ENCODE data around the gene GADL1. TPM values are rescaled to one million over a fixed set of nuclear protein-coding genes. Genes with fewer than 3 reads are reported as not detected.
A peak's percentile ranks its signal among the peaks of the same experiment; 100 is the strongest.

Gene GADL1
- total RNA-seq, 1 experiment from 2014 or later = not detected

DNA sequence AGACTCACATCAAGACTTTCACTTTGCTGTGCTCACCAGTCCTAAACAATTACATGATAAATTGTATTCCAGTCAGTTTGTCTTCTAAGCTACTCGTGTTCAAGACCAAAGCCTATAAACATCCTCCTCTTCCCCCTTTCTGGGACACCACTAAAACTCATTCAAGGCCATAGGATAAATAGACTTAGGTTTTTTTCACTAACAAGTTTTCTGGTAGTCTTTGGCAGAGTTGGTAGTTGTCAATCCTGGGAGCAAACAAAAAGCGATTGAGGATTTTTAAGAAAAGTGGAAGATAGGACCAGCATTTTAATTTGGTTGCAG, 173.2 kb downstream of the GADL1 start:
- H3K27me3 ChIP-seq (ENCODE audit: insufficient read depth, low read depth) = no peaks in the 10 kb centered on the region
- no peak overlapping the region for H2AFZ ChIP-seq
- H3K4me3 ChIP-seq = no peak overlapping the region
- no peak overlapping the region for H3K27ac ChIP-seq
- no peaks in the 10 kb centered on the region for H3K79me2 ChIP-seq (ENCODE audit: low read depth)
- no peaks in the 10 kb centered on the region for H4K20me1 ChIP-seq (ENCODE audit: insufficient read depth)
- ChIA-PET CTCF (no interaction called here), POLR2A (ENCODE audit: unreplicated experiment) (no interaction called here)
- H3K9me3 ChIP-seq (ENCODE audit: insufficient read depth, low read depth) = no peaks in the 10 kb centered on the region
- H3K36me3 ChIP-seq (ENCODE audit: low read depth) = no peaks in the 10 kb centered on the region
- peak in 1 of 2 experiments; percentile 3 for DNase-seq
- peaks cover 15% of the 10 kb centered on the region for H3K4me1 ChIP-seq (replicated peaks; ENCODE audit: insufficient read depth)
- TF ChIP-seq, protein P1, sequence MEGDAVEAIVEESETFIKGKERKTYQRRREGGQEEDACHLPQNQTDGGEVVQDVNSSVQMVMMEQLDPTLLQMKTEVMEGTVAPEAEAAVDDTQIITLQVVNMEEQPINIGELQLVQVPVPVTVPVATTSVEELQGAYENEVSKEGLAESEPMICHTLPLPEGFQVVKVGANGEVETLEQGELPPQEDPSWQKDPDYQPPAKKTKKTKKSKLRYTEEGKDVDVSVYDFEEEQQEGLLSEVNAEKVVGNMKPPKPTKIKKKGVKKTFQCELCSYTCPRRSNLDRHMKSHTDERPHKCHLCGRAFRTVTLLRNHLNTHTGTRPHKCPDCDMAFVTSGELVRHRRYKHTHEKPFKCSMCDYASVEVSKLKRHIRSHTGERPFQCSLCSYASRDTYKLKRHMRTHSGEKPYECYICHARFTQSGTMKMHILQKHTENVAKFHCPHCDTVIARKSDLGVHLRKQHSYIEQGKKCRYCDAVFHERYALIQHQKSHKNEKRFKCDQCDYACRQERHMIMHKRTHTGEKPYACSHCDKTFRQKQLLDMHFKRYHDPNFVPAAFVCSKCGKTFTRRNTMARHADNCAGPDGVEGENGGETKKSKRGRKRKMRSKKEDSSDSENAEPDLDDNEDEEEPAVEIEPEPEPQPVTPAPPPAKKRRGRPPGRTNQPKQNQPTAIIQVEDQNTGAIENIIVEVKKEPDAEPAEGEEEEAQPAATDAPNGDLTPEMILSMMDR (conservative IDR thresholded peaks at IDR 0.05) = no peak
- no peak for TF ChIP-seq EZH2 (IDR thresholded peaks at IDR 0.05; ENCODE audit: low read depth)
- H3K9me2 ChIP-seq (ENCODE audit: insufficient read depth) = no peaks in the 10 kb centered on the region
- peaks cover 13% of the 10 kb centered on the region for H3F3A ChIP-seq (ENCODE audit: insufficient read depth, low read depth)
- intact Hi-C loops (cut with micrococcal nuclease; ENCODE audit: unreplicated experiment) = no loop called here
- no TSS peak for BruUV-seq (replicated peaks)
- H3K4me2 ChIP-seq = peak overlapping the region; percentile 64

DNA sequence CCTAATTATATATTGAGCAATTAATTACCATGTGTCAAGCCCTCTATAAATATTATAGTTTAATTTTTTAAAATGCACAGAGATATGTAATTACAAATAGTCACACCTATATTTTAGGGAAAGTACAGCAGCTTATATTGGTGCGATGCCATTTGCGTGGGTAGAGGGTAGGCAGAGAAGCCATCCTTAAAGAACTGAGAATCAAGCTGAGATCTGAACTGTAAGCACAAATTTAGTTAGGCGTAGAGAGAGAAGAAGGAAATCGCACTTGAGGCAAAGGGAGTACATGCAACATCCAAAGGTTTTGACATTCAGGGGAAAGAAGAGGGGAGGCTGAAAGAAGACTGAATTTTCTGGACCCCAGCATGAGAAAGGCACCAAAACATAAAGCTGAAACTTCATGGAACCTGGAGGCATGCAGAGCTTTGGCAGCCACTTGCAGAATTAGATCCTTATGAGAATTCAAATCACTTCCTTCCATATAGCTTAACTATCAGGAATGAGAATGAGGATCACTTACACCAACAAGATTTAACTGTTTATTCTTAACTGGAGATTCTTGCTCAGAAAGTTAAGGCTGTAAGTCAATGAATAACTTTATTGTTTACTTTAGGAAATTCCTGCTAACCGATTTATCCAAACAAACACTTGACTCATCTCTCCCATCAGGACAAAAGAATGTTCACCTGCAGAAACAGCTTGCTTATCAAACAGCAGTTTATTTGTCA, 173.7 kb downstream of the GADL1 start:
- POLR2A ChIA-PET (ENCODE audit: unreplicated experiment) = no interaction called here
- Histone ChIP-seq H3K36me3 (ENCODE audit: low read depth) (no peaks in the 10 kb centered on the region), H3K27ac (no peak overlapping the region), H3K4me3 (no peak overlapping the region), H3K27me3 (ENCODE audit: insufficient read depth, low read depth) (no peaks in the 10 kb centered on the region), H3K79me2 (ENCODE audit: low read depth) (no peaks in the 10 kb centered on the region), H2AFZ (no peak overlapping the region), H3K9me2 (ENCODE audit: insufficient read depth) (no peaks in the 10 kb centered on the region), H3K9me3 (ENCODE audit: insufficient read depth, low read depth) (no peaks in the 10 kb centered on the region), H3F3A (ENCODE audit: insufficient read depth, low read depth) (peaks cover 13% of the 10 kb centered on the region), H3K4me2 (peak overlapping the region; percentile 64), H4K20me1 (ENCODE audit: insufficient read depth) (no peaks in the 10 kb centered on the region), H3K4me1 (replicated peaks; ENCODE audit: insufficient read depth) (peaks cover 15% of the 10 kb centered on the region)
- DNase-seq = peak; percentile 1 to 93
- CTCF ChIA-PET = no interaction called here
- BruUV-seq (replicated peaks) = no TSS peak
- no peak for TF ChIP-seq EZH2 (IDR thresholded peaks at IDR 0.05; ENCODE audit: low read depth)
- TF ChIP-seq, protein P1 (conservative IDR thresholded peaks at IDR 0.05) = no peak
- intact Hi-C loops (cut with micrococcal nuclease; ENCODE audit: unreplicated experiment) = no loop called here

DNA sequence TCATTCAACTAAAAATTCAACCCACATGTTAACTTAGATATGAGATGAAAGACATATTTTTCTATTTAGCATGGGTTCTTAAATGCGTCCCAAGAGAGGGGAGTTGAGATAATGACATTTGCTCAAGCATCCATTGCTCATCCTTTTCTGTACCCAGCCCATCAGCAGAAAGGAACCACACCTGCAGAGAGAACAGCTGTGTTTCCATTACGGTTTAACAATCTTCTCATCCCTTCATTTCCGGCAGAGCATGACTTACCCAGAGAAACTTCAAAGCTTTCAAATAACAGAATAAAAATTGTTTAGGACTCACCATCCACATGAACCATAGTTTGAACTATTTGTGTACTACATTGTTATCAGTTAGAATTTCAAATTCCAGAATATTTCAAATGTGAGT, 174.9 kb downstream of the GADL1 start:
- H3K27me3 ChIP-seq (ENCODE audit: insufficient read depth, low read depth) = no peaks in the 10 kb centered on the region
- H3K4me1 ChIP-seq (replicated peaks; ENCODE audit: insufficient read depth) = peaks cover 15% of the 10 kb centered on the region
- no peak overlapping the region for H3K4me3 ChIP-seq
- BruUV-seq (replicated peaks) = no TSS peak
- ChIA-PET CTCF (no interaction called here), POLR2A (ENCODE audit: unreplicated experiment) (interaction anchor here (0.7 kb wide), 1 partner anchor 89 kb away, joined by 3 read pairs; no protein-coding TSS in a partner anchor)
- peaks cover 13% of the 10 kb centered on the region for H3F3A ChIP-seq (ENCODE audit: insufficient read depth, low read depth)
- intact Hi-C loops (cut with micrococcal nuclease; ENCODE audit: unreplicated experiment) = no loop called here
- H2AFZ ChIP-seq = no peak overlapping the region
- no peaks in the 10 kb centered on the region for H3K9me3 ChIP-seq (ENCODE audit: insufficient read depth, low read depth)
- no peaks in the 10 kb centered on the region for H3K9me2 ChIP-seq (ENCODE audit: insufficient read depth)
- H4K20me1 ChIP-seq (ENCODE audit: insufficient read depth) = no peaks in the 10 kb centered on the region
- DNase-seq = no peak
- H3K36me3 ChIP-seq (ENCODE audit: low read depth) = no peaks in the 10 kb centered on the region
- no peak overlapping the region for H3K4me2 ChIP-seq
- no peak overlapping the region for H3K27ac ChIP-seq
- no peaks in the 10 kb centered on the region for H3K79me2 ChIP-seq (ENCODE audit: low read depth)
- TF ChIP-seq, protein P1 (conservative IDR thresholded peaks at IDR 0.05) = no peak
- no peak for TF ChIP-seq EZH2 (IDR thresholded peaks at IDR 0.05; ENCODE audit: low read depth)

Measured in PC-9 (cell line).